Kidney (tissue), 14 donors: ENCODE results near the gene CDK15. TPM values are rescaled to one million over a fixed set of nuclear protein-coding genes. Genes with fewer than 3 reads are reported as not detected.

Experiments used
- DNase-seq, 5 donors: peaks; one replicate each; pipeline ENCODE4 v3.0.0-alpha.2; 2013 to 2020
- FAIRE-seq: peaks from 2 replicates; lab custom pipeline; 2012; peaks lifted over from hg19 to GRCh38; lab: Jason Lieb, UNC
- H3K27ac ChIP-seq, 2 donors: one replicate each; pipeline ENCODE4 v1.7.0; 2013; ENCODE audit warnings: low read depth in 2 of 2, low read length in 2 of 2, inconsistent platforms in 1 of 2
- H3K27me3 ChIP-seq: one replicate; pipeline ENCODE4 v1.7.1; 2013; ENCODE audit warnings: low read length, inconsistent platforms; ENCODE audit not compliant: control insufficient read depth, insufficient read depth
- H3K36me3 ChIP-seq, 3 donors: one replicate each; pipeline versions ENCODE4 v1.7.0 to v1.7.1; 2013; ENCODE audit warnings: low read length in 3 of 3, control low read depth in 1 of 3, inconsistent platforms in 1 of 3; ENCODE audit not compliant: insufficient read depth in 3 of 3, control insufficient read depth in 2 of 3
- H3K4me1 ChIP-seq, 3 donors: one replicate each; pipeline versions ENCODE4 v1.7.0 to v1.7.1; 2013; ENCODE audit warnings: low read length in 3 of 3, inconsistent platforms in 1 of 3, low read depth in 1 of 3; ENCODE audit not compliant: control insufficient read depth in 2 of 3, insufficient read depth in 2 of 3
- H3K4me3 ChIP-seq, 3 donors: one replicate each; pipeline versions ENCODE4 v1.7.0 to v1.8.1; 2013; ENCODE audit warnings: low read length in 3 of 3, control low read depth in 1 of 3, inconsistent platforms in 1 of 3
- H3K9ac ChIP-seq, 3 donors: one replicate each; pipeline versions ENCODE4 v1.7.0 to v1.7.1; 2013; ENCODE audit warnings: low read length in 3 of 3, control low read depth in 1 of 3, inconsistent platforms in 1 of 3
- H3K9me3 ChIP-seq, 3 donors: one replicate each; pipeline versions ENCODE4 v1.7.0 to v1.7.1; 2013; ENCODE audit warnings: low read length in 3 of 3, control low read depth in 1 of 3, inconsistent platforms in 1 of 3; ENCODE audit not compliant: control insufficient read depth in 2 of 3, insufficient read depth in 1 of 3
- intact Hi-C: fragments of 100-400 bp; cut with DNase I; formaldehyde crosslinking; loops from one replicate; pipeline ENCODE4 v1.11.1; 2022
- polyA plus RNA-seq: library from polyadenylated mRNA; stranded (reverse); fragments of 350-450 nt; fragmentation: Illumina TruSeq; extraction: RNeasy Lipid Tissue Mini Kit (QIAGEN cat#74804); gene quantifications from one replicate; pipeline ENCODE4 v1.2.3, GENCODE V29; 2014; ENCODE audit warnings: low read depth, low replicate concordance; ENCODE audit not compliant: insufficient read depth
- total RNA-seq: library from RNA; stranded (reverse); fragmentation: NEBNext Ultra II Directional; extraction: Animal tissue kit (Norgen Biotek cat#: 25700); gene quantifications from one replicate; pipeline ENCODE4 v1.2.1, GENCODE V29; 2021
- TF ChIP-seq, protein P1 (sequence below): IDR thresholded peaks from 3 replicates; pipeline ENCODE4 v1.5.1; 2012; ENCODE audit warnings: mild to moderate bottlenecking, moderate library complexity, borderline replicate concordance; ENCODE audit not compliant: insufficient read depth; ENCODE audit errors: extremely low read depth
- donor health status: control.
- donor health status: control.
- donor health status: control.
- donor health status: control.
- donor health status: control.
- donor health status: DM: yes; HTN: yes; CAD: no.
- donor health status: Normal renal cell carcinoma (clear cell type).

CDK15 gene
- total and polyA plus RNA-seq, 2 donors from 2014 or later = 0.11 to 2.7 TPM

DNA sequence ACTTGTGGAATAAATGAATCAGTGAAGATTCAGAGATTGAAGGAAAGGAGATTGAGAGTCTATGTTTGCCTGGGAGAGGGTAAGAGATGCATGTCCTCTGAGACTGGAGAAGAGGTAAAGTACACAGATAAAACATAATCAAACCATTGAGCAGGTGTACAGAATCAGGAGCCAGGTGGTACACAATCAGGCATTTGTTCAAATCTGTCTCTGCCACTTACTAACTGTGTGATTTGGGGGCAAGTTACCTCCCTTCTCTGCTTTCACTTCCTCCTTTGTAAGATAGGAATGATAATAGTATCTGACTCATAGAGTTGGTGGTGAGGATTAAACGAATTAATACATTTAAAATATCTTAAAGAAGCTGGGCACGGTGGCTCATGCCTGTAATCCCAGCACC, 94.0 kb downstream of the CDK15 start:
- no peak overlapping the region for H3K4me3 ChIP-seq
- H3K9me3 ChIP-seq = no peaks in the 10 kb centered on the region
- FAIRE-seq (no peak), DNase-seq (no peak)
- H3K4me1 ChIP-seq = no peaks in the 10 kb centered on the region
- no peaks in the 10 kb centered on the region for H3K36me3 ChIP-seq
- no peaks in the 10 kb centered on the region for H3K27me3 ChIP-seq
- H3K9ac ChIP-seq = no peak overlapping the region
- intact Hi-C loops = no loop called here
- H3K27ac ChIP-seq = no peak overlapping the region
- TF ChIP-seq, protein P1, sequence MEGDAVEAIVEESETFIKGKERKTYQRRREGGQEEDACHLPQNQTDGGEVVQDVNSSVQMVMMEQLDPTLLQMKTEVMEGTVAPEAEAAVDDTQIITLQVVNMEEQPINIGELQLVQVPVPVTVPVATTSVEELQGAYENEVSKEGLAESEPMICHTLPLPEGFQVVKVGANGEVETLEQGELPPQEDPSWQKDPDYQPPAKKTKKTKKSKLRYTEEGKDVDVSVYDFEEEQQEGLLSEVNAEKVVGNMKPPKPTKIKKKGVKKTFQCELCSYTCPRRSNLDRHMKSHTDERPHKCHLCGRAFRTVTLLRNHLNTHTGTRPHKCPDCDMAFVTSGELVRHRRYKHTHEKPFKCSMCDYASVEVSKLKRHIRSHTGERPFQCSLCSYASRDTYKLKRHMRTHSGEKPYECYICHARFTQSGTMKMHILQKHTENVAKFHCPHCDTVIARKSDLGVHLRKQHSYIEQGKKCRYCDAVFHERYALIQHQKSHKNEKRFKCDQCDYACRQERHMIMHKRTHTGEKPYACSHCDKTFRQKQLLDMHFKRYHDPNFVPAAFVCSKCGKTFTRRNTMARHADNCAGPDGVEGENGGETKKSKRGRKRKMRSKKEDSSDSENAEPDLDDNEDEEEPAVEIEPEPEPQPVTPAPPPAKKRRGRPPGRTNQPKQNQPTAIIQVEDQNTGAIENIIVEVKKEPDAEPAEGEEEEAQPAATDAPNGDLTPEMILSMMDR = no peak

GRCh38 chr2:201901786-201902185, 95.4 kb downstream of the CDK15 start:
- Histone ChIP-seq H3K27me3 (no peaks in the 10 kb centered on the region), H3K9me3 (no peaks in the 10 kb centered on the region), H3K27ac (no peak overlapping the region), H3K4me1 (no peaks in the 10 kb centered on the region), H3K4me3 (no peak overlapping the region), H3K36me3 (no peaks in the 10 kb centered on the region), H3K9ac (no peak overlapping the region)
- intact Hi-C loops = no loop called here
- TF ChIP-seq, protein P1 = no peak
- FAIRE-seq = no peak
- no peak for DNase-seq

DNA sequence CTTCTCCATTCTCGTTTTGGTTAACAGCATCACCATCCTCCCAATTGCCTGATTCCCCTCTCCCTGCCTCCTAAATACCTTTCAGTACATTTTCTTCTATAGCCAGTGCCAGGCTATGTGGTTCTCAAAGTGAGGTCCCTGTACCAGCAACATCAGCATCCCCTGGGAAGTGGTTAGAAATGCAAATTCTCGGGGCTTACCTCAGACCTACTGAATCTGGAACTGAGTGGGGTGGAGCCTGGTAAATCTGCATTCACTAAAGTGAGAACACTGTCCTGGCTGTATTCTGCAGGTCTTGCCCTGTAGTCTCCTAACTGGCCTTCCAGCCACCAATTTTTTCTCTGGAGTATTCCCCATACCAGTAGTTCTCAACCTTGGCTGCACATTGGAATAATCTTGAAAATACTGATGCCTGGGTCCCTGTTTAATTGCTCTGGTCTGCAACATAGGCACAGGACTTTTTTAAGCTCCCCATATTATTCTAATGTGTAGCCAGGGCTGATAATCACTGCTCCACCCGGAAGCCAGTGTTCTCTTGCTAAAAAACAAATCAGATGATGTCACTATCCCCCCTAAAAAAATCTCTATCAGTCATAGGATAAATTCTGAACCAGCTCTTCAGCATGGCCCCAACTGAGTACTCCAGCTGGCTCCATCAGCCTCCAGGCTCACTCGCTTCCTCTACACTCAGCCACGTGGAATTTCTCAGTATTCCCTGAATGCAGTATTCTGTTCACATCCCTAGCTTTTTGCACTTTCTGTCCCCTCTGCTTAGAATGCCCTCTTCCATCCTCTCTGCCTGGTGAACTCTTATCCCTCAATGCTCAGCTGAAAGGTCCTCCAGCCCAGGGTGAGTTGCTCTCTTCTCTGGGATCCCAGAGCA, 98.4 kb downstream of the CDK15 start:
- FAIRE-seq = no peak
- intact Hi-C loops = no loop called here
- no peak for DNase-seq

More for the DNA sequence above, 98.4 kb downstream of the CDK15 start:
- Histone ChIP-seq H3K36me3 (no peaks in the 10 kb centered on the region), H3K9me3 (no peaks in the 10 kb centered on the region), H3K9ac (no peak overlapping the region), H3K4me3 (no peak overlapping the region), H3K27ac (no peak overlapping the region), H3K27me3 (no peaks in the 10 kb centered on the region), H3K4me1 (no peaks in the 10 kb centered on the region)
- TF ChIP-seq, protein P1 = no peak
